ENCODE data around the gene COX20.

Gene COX20

GRCh38 chr1:244815600-244816099 lies 19.8 kb upstream of the COX20 start:
- Histone ChIP-seq H3K27me3 (ENCODE audit: insufficient read depth, low read depth) (no peaks in the 10 kb centered on the region), H3K9ac (no peak overlapping the region), H3K4me3 (IDR thresholded peaks at IDR 0.05; ENCODE audit: insufficient read depth, low read depth, low read length) (no peak overlapping the region), H3K36me3 (ENCODE audit: insufficient read depth) (no peaks in the 10 kb centered on the region), H3K79me2 (ENCODE audit: insufficient read depth, low read depth) (no peaks in the 10 kb centered on the region), H4K20me1 (ENCODE audit: insufficient read depth) (no peaks in the 10 kb centered on the region), H3K4me1 (ENCODE audit: low read depth, poor library complexity, severe bottlenecking) (no peaks in the 10 kb centered on the region), H2AFZ (ENCODE audit: low read depth) (no peak overlapping the region), H3K4me2 (no peak overlapping the region), H3K27ac (no peak overlapping the region)
- no peak for TF ChIP-seq CTCF (conservative IDR thresholded peaks at IDR 0.05; ENCODE audit: low read depth, low read length)

- Histone ChIP-seq H4K20me1 (ENCODE audit: insufficient read depth) (no peaks in the 10 kb centered on the region), H3K4me2 (no peak overlapping the region), H3K27me3 (ENCODE audit: insufficient read depth, low read depth) (no peaks in the 10 kb centered on the region), H3K27ac (no peak overlapping the region), H2AFZ (ENCODE audit: low read depth) (no peak overlapping the region), H3K9ac (no peak overlapping the region), H3K4me3 (IDR thresholded peaks at IDR 0.05; ENCODE audit: insufficient read depth, low read depth, low read length) (no peak overlapping the region), H3K36me3 (ENCODE audit: insufficient read depth) (no peaks in the 10 kb centered on the region), H3K79me2 (ENCODE audit: insufficient read depth, low read depth) (no peaks in the 10 kb centered on the region), H3K4me1 (ENCODE audit: low read depth, poor library complexity, severe bottlenecking) (no peaks in the 10 kb centered on the region)
- TF ChIP-seq CTCF (conservative IDR thresholded peaks at IDR 0.05; ENCODE audit: low read depth, low read length), result no peak
These were observed 18.0 kb upstream of the COX20 start for GRCh38 chr1:244817415-244817894.

GRCh38 chr1:244820131-244820530 lies 15.3 kb upstream of the COX20 start:
- no peak for TF ChIP-seq CTCF (conservative IDR thresholded peaks at IDR 0.05; ENCODE audit: low read depth, low read length)
- H3K4me2 ChIP-seq, result no peak overlapping the region
- no peak overlapping the region for H3K27ac ChIP-seq
- no peaks in the 10 kb centered on the region for H4K20me1 ChIP-seq (ENCODE audit: insufficient read depth)
- no peaks in the 10 kb centered on the region for H3K4me1 ChIP-seq (ENCODE audit: low read depth, poor library complexity, severe bottlenecking)
- no peaks in the 10 kb centered on the region for H3K79me2 ChIP-seq (ENCODE audit: insufficient read depth, low read depth)
- H3K9ac ChIP-seq, result no peak overlapping the region
- H3K36me3 ChIP-seq (ENCODE audit: insufficient read depth), result no peaks in the 10 kb centered on the region
- no peaks in the 10 kb centered on the region for H3K27me3 ChIP-seq (ENCODE audit: insufficient read depth, low read depth)
- no peak overlapping the region for H2AFZ ChIP-seq (ENCODE audit: low read depth)
- H3K4me3 ChIP-seq (IDR thresholded peaks at IDR 0.05; ENCODE audit: insufficient read depth, low read depth, low read length), result no peak overlapping the region

- H3K36me3 ChIP-seq (ENCODE audit: insufficient read depth), result no peaks in the 10 kb centered on the region
- H3K79me2 ChIP-seq (ENCODE audit: insufficient read depth, low read depth), result no peaks in the 10 kb centered on the region
- no peaks in the 10 kb centered on the region for H3K4me1 ChIP-seq (ENCODE audit: low read depth, poor library complexity, severe bottlenecking)
- TF ChIP-seq CTCF (conservative IDR thresholded peaks at IDR 0.05; ENCODE audit: low read depth, low read length), result no peak
- H3K27ac ChIP-seq, result no peak overlapping the region
- no peak overlapping the region for H3K4me2 ChIP-seq
- no peaks in the 10 kb centered on the region for H3K27me3 ChIP-seq (ENCODE audit: insufficient read depth, low read depth)
- no peaks in the 10 kb centered on the region for H4K20me1 ChIP-seq (ENCODE audit: insufficient read depth)
- H3K9ac ChIP-seq, result no peak overlapping the region
- H3K4me3 ChIP-seq (IDR thresholded peaks at IDR 0.05; ENCODE audit: insufficient read depth, low read depth, low read length), result no peak overlapping the region
- no peak overlapping the region for H2AFZ ChIP-seq (ENCODE audit: low read depth)
These were observed 14.3 kb upstream of the COX20 start for GRCh38 chr1:244821134-244821533.

All from KMS-11 (cell line).